ENCODE results near the gene CD59.

CD59 gene

GRCh38 chr11:33657757-33658156, 78.5 kb downstream of the CD59 start:
- no peaks in the 10 kb centered on the region for H3K27me3 ChIP-seq (ENCODE audit: low read length)
- H3K79me2 ChIP-seq (ENCODE audit: insufficient read depth, low read length): no peaks in the 10 kb centered on the region
- no peak overlapping the region for H2AFZ ChIP-seq (ENCODE audit: low read depth, low read length, severe bottlenecking)
- no peak for TF ChIP-seq CTCF (IDR thresholded peaks at IDR 0.05; ENCODE audit: insufficient read depth, low read length, poor library complexity, severe bottlenecking)
- no peak for TF ChIP-seq EZH2phosphoT487 (conservative IDR thresholded peaks at IDR 0.05; ENCODE audit: low read length)
- H3K36me3 ChIP-seq (ENCODE audit: low read length): no peaks in the 10 kb centered on the region
- H3K27ac ChIP-seq (ENCODE audit: low read depth, low read length): no peak overlapping the region
- H3K9me3 ChIP-seq (ENCODE audit: insufficient read depth, low read length): no peaks in the 10 kb centered on the region
- no peak overlapping the region for H3K9ac ChIP-seq (ENCODE audit: low read length)
- H3K4me3 ChIP-seq (ENCODE audit: insufficient read depth, low read length, poor library complexity, severe bottlenecking): no peak overlapping the region
- no peak overlapping the region for H3K4me2 ChIP-seq (ENCODE audit: low read depth, low read length, poor library complexity, severe bottlenecking)
- H3F3A ChIP-seq (ENCODE audit: insufficient read depth): no peaks in the 10 kb centered on the region
- no peaks in the 10 kb centered on the region for H3K9me2 ChIP-seq (replicated peaks; ENCODE audit: insufficient read depth, low read length)
- no peaks in the 10 kb centered on the region for H4K20me1 ChIP-seq (ENCODE audit: low read depth, low read length)

- no peaks in the 10 kb centered on the region for H3K27me3 ChIP-seq (ENCODE audit: low read length)
- no peaks in the 10 kb centered on the region for H3F3A ChIP-seq (ENCODE audit: insufficient read depth)
- no peak for TF ChIP-seq CTCF (IDR thresholded peaks at IDR 0.05; ENCODE audit: insufficient read depth, low read length, poor library complexity, severe bottlenecking)
- no peak for TF ChIP-seq EZH2phosphoT487 (conservative IDR thresholded peaks at IDR 0.05; ENCODE audit: low read length)
- no peak overlapping the region for H2AFZ ChIP-seq (ENCODE audit: low read depth, low read length, severe bottlenecking)
- H3K4me2 ChIP-seq (ENCODE audit: low read depth, low read length, poor library complexity, severe bottlenecking): no peak overlapping the region
- H3K27ac ChIP-seq (ENCODE audit: low read depth, low read length): no peak overlapping the region
- H3K9me3 ChIP-seq (ENCODE audit: insufficient read depth, low read length): no peaks in the 10 kb centered on the region
- no peaks in the 10 kb centered on the region for H3K9me2 ChIP-seq (replicated peaks; ENCODE audit: insufficient read depth, low read length)
- no peak overlapping the region for H3K4me3 ChIP-seq (ENCODE audit: insufficient read depth, low read length, poor library complexity, severe bottlenecking)
- no peaks in the 10 kb centered on the region for H3K36me3 ChIP-seq (ENCODE audit: low read length)
- no peaks in the 10 kb centered on the region for H3K79me2 ChIP-seq (ENCODE audit: insufficient read depth, low read length)
- H4K20me1 ChIP-seq (ENCODE audit: low read depth, low read length): no peaks in the 10 kb centered on the region
- no peak overlapping the region for H3K9ac ChIP-seq (ENCODE audit: low read length)
Measured at GRCh38 chr11:33656768-33657167, 79.5 kb downstream of the CD59 start.

GRCh38 chr11:33655842-33656600, 80.2 kb downstream of the CD59 start:
- no peak overlapping the region for H3K4me2 ChIP-seq (ENCODE audit: low read depth, low read length, poor library complexity, severe bottlenecking)

More at GRCh38 chr11:33655842-33656600, 80.2 kb downstream of the CD59 start:
- no peaks in the 10 kb centered on the region for H3K9me3 ChIP-seq (ENCODE audit: insufficient read depth, low read length)
- no peak overlapping the region for H2AFZ ChIP-seq (ENCODE audit: low read depth, low read length, severe bottlenecking)
- no peak overlapping the region for H3K27ac ChIP-seq (ENCODE audit: low read depth, low read length)
- H4K20me1 ChIP-seq (ENCODE audit: low read depth, low read length): no peaks in the 10 kb centered on the region
- H3K79me2 ChIP-seq (ENCODE audit: insufficient read depth, low read length): no peaks in the 10 kb centered on the region
- no peaks in the 10 kb centered on the region for H3K9me2 ChIP-seq (replicated peaks; ENCODE audit: insufficient read depth, low read length)
- H3K4me3 ChIP-seq (ENCODE audit: insufficient read depth, low read length, poor library complexity, severe bottlenecking): no peak overlapping the region
- no peak for TF ChIP-seq CTCF (IDR thresholded peaks at IDR 0.05; ENCODE audit: insufficient read depth, low read length, poor library complexity, severe bottlenecking)
- TF ChIP-seq EZH2phosphoT487 (conservative IDR thresholded peaks at IDR 0.05; ENCODE audit: low read length): no peak
- no peaks in the 10 kb centered on the region for H3F3A ChIP-seq (ENCODE audit: insufficient read depth)
- H3K27me3 ChIP-seq (ENCODE audit: low read length): no peaks in the 10 kb centered on the region
- no peaks in the 10 kb centered on the region for H3K36me3 ChIP-seq (ENCODE audit: low read length)
- no peak overlapping the region for H3K9ac ChIP-seq (ENCODE audit: low read length)
